H9 (cell line): ENCODE data around the gene AP4B1. TPM values are rescaled to one million over a fixed set of nuclear protein-coding genes. Genes with fewer than 3 reads are reported as not detected.

Source experiments
- DNase-seq: peaks from one replicate; pipeline ENCODE4 v3.0.0-alpha.2; 2017
- H2AFZ ChIP-seq: one replicate; pipeline ENCODE4 v1.6.1; 2013; ENCODE audit warnings: mild to moderate bottlenecking, low read length, control low read depth, moderate library complexity
- H2AK5ac ChIP-seq: 2 replicates; pipeline ENCODE4 v1.6.1; 2013; ENCODE audit warnings: low read length, control low read depth, mixed read lengths; ENCODE audit not compliant: insufficient read length
- H2BK120ac ChIP-seq: one replicate; pipeline ENCODE4 v1.6.1; 2013; ENCODE audit warnings: low read depth, mild to moderate bottlenecking, low read length, control low read depth, inconsistent platforms; ENCODE audit not compliant: poor library complexity, severe bottlenecking
- H2BK12ac ChIP-seq: 2 replicates; pipeline ENCODE4 v1.6.1; 2013; ENCODE audit warnings: low read length, control low read depth, mixed read lengths, low read depth; ENCODE audit not compliant: insufficient read length
- H2BK15ac ChIP-seq: 2 replicates; pipeline ENCODE4 v1.6.1; 2013; ENCODE audit warnings: low read depth, low read length, control low read depth
- H2BK20ac ChIP-seq: one replicate; pipeline ENCODE4 v1.6.1; 2013; ENCODE audit warnings: low read depth, mild to moderate bottlenecking, low read length, control low read depth, inconsistent platforms; ENCODE audit not compliant: poor library complexity, severe bottlenecking
- H2BK5ac ChIP-seq: 2 replicates; pipeline ENCODE4 v1.6.1; 2013; ENCODE audit warnings: low read length, control low read depth, mixed read lengths; ENCODE audit not compliant: insufficient read length
- H3K14ac ChIP-seq: 2 replicates; pipeline ENCODE4 v1.6.1; 2013; ENCODE audit warnings: low read length, control low read depth; ENCODE audit not compliant: insufficient read depth
- H3K18ac ChIP-seq: 2 replicates; pipeline ENCODE4 v1.6.1; 2013; ENCODE audit warnings: low read depth, mild to moderate bottlenecking, mixed read lengths, low read length, control low read depth; ENCODE audit not compliant: insufficient read length
- H3K23ac ChIP-seq: 2 replicates; pipeline ENCODE4 v1.6.1; 2013; ENCODE audit warnings: low read length, control low read depth, mixed read lengths, low read depth; ENCODE audit not compliant: insufficient read length
- H3K23me2 ChIP-seq: 2 replicates; pipeline ENCODE4 v1.6.1; 2013; ENCODE audit warnings: low read depth, mild to moderate bottlenecking, mixed read lengths, low read length, control low read depth; ENCODE audit not compliant: insufficient read length, poor library complexity, severe bottlenecking
- H3K27ac ChIP-seq: 2 replicates; pipeline ENCODE4 v1.5.1; 2013; ENCODE audit warnings: low read length, control low read depth, mixed read lengths, low read depth; ENCODE audit not compliant: insufficient read length
- H3K27me3 ChIP-seq: 2 replicates; pipeline ENCODE4 v1.6.1; 2013; ENCODE audit warnings: low read length, control low read depth, inconsistent platforms; ENCODE audit not compliant: insufficient read depth
- H3K4ac ChIP-seq: 2 replicates; pipeline ENCODE4 v1.6.1; 2013; ENCODE audit warnings: low read depth, mild to moderate bottlenecking, control low read depth, inconsistent platforms, low read length, moderate library complexity
- H3K4me1 ChIP-seq: 2 replicates; pipeline ENCODE4 v1.6.1; 2013; ENCODE audit warnings: low read length, control low read depth, inconsistent platforms; ENCODE audit not compliant: insufficient read depth
- H3K4me2 ChIP-seq: 2 replicates; pipeline ENCODE4 v1.6.1; 2013; ENCODE audit warnings: low read length, control low read depth, mixed read lengths; ENCODE audit not compliant: insufficient read length, insufficient read depth
- H3K56ac ChIP-seq: 2 replicates; pipeline ENCODE4 v1.6.1; 2013; ENCODE audit warnings: low read depth, mild to moderate bottlenecking, mixed read lengths, low read length, control low read depth; ENCODE audit not compliant: insufficient read length
- H3K79me1 ChIP-seq: 2 replicates; pipeline ENCODE4 v1.6.1; 2013; ENCODE audit warnings: low read depth, mild to moderate bottlenecking, moderate library complexity, low read length, control low read depth, inconsistent platforms; ENCODE audit not compliant: insufficient read depth, poor library complexity, severe bottlenecking
- H3K79me2 ChIP-seq: 2 replicates; pipeline ENCODE4 v1.6.1; 2013; ENCODE audit warnings: low read length, control low read depth, inconsistent platforms; ENCODE audit not compliant: insufficient read depth
- H3K9ac ChIP-seq: 2 replicates; pipeline ENCODE4 v1.6.1; 2013; ENCODE audit warnings: low read length, control low read depth, mixed read lengths; ENCODE audit not compliant: insufficient read length; ENCODE audit errors: extremely low read depth
- H3K9me3 ChIP-seq: one replicate; pipeline ENCODE4 v1.6.1; 2013; ENCODE audit warnings: low read depth, low read length, inconsistent platforms; ENCODE audit not compliant: control insufficient read depth
- H3T11ph ChIP-seq: one replicate; pipeline ENCODE4 v1.6.1; 2013; ENCODE audit warnings: mild to moderate bottlenecking, low read length, control low read depth, inconsistent platforms
- H4K20me1 ChIP-seq: one replicate; pipeline ENCODE4 v1.6.1; 2013; ENCODE audit not compliant: control insufficient read depth, insufficient read length, insufficient read depth
- H4K5ac ChIP-seq: 2 replicates; pipeline ENCODE4 v1.6.1; 2013; ENCODE audit warnings: low read depth, mild to moderate bottlenecking, mixed read lengths, low read length, control low read depth; ENCODE audit not compliant: insufficient read length
- H4K8ac ChIP-seq: replicated peaks from 2 replicates; pipeline ENCODE4 v1.6.1; 2013; ENCODE audit warnings: low read length, control low read depth, mixed read lengths, low read depth; ENCODE audit not compliant: insufficient read length
- H4K91ac ChIP-seq: 2 replicates; pipeline ENCODE4 v1.6.1; 2013; ENCODE audit warnings: low read depth, mild to moderate bottlenecking, moderate library complexity, mixed read lengths, low read length, control low read depth; ENCODE audit not compliant: insufficient read length
- H3K27ac Mint-ChIP-seq, 3 experiments: 2 replicates in 2 of 3; 3 replicates in 1 of 3; pipeline ENCODE4 v1.8.0; 2020 to 2021; ENCODE audit warnings: mixed read lengths in 3 of 3, mild to moderate bottlenecking in 1 of 3, moderate library complexity in 1 of 3
- H3K27me3 Mint-ChIP-seq: 2 replicates; pipeline ENCODE4 v1.8.0; 2021; ENCODE audit warnings: low read depth, mild to moderate bottlenecking, moderate library complexity, mixed read lengths
- H3K36me3 Mint-ChIP-seq, 3 experiments: 2 replicates in 2 of 3; 3 replicates in 1 of 3; pipeline ENCODE4 v1.8.0; 2020 to 2021; ENCODE audit warnings: low read depth in 3 of 3, mixed read lengths in 3 of 3; ENCODE audit not compliant: insufficient read depth in 1 of 3
- H3K4me1 Mint-ChIP-seq, 2 experiments: 2 replicates each; pipeline ENCODE4 v1.8.0; 2020; ENCODE audit warnings: mixed read lengths in 2 of 2
- H3K4me3 Mint-ChIP-seq, 2 experiments: 2 replicates in 1 of 2; 3 replicates in 1 of 2; pipeline ENCODE4 v1.8.0; 2020 to 2021; ENCODE audit warnings: mild to moderate bottlenecking in 2 of 2, mixed read lengths in 2 of 2, moderate library complexity in 1 of 2
- H3K9me3 Mint-ChIP-seq, 2 experiments: 2 replicates in 1 of 2; 3 replicates in 1 of 2; pipeline ENCODE4 v1.8.0; 2020; ENCODE audit warnings: mild to moderate bottlenecking in 2 of 2, mixed read lengths in 2 of 2, moderate library complexity in 1 of 2
- WGBS: extraction: QIAGEN DNeasy Blood & Tissue Kit; methylation state at CpG from one replicate; pipeline ENCODE4 v1.1.7; 2013; ENCODE audit warnings: missing lambda C conversion rate, low lambda C conversion rate, mixed read lengths; ENCODE audit not compliant: insufficient read length; ENCODE audit errors: extremely low coverage; 5-methylcytosine and 5-hydroxymethylcytosine counted together
- total RNA-seq: library from RNA; stranded (reverse); gene quantifications from 2 replicates; pipeline ENCODE4 v1.2.1, GENCODE V29; 2021
- TF ChIP-seq, protein P1 (sequence below): fragments of 200-600 bp; sonication (generic); conservative IDR thresholded peaks from 3 replicates; pipeline ENCODE4 v1.8.0; 2021; ENCODE audit warnings: antibody characterized with exemption, mild to moderate bottlenecking

Gene AP4B1
- total RNA-seq, 1 experiment from 2014 or later = 19.3 TPM

DNA sequence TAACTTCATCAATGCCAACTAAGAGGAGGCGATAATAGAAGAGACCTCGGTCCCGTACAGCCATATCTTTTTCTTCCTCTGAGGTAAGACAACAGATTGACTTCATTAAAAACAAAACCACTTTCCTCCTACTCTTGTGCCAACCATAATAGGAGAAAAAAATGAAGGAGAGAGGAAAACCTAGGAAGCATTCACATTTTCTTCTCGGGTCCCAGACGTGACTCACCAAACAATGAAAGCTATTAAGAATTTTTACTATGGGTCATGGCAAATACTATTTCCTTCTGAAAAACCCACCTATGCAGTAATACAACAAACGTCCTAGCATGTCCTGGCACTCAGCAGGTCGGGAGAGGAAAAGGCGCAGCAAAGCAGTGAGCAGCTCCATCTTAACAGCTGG lies 8.6 kb downstream of the AP4B1 start:
- Histone ChIP-seq H2BK5ac (no peak overlapping the region), H3K18ac (no peak overlapping the region), H4K91ac (no peak overlapping the region), H4K8ac (no peak overlapping the region), H3K23me2 (no peaks in the 10 kb centered on the region), H2BK12ac (no peak overlapping the region), H3K9ac (no peak overlapping the region), H3K14ac (no peak overlapping the region), H3K9me3 (no peaks in the 10 kb centered on the region), H3T11ph (no peak overlapping the region), H3K4ac (no peak overlapping the region), H3K4me1 (no peaks in the 10 kb centered on the region), H2AK5ac (no peak overlapping the region), H3K4me2 (no peak overlapping the region), H2BK120ac (no peak overlapping the region), H3K27ac (no peak overlapping the region), H3K27me3 (no peaks in the 10 kb centered on the region), H2BK15ac (no peak overlapping the region), H4K5ac (no peak overlapping the region), H3K56ac (no peak overlapping the region), H3K79me1 (no peaks in the 10 kb centered on the region), H3K23ac (no peak overlapping the region), H4K20me1 (no peaks in the 10 kb centered on the region), H2BK20ac (no peak overlapping the region), H3K79me2 (no peaks in the 10 kb centered on the region), H2AFZ (no peak overlapping the region)
- TF ChIP-seq, protein P1, sequence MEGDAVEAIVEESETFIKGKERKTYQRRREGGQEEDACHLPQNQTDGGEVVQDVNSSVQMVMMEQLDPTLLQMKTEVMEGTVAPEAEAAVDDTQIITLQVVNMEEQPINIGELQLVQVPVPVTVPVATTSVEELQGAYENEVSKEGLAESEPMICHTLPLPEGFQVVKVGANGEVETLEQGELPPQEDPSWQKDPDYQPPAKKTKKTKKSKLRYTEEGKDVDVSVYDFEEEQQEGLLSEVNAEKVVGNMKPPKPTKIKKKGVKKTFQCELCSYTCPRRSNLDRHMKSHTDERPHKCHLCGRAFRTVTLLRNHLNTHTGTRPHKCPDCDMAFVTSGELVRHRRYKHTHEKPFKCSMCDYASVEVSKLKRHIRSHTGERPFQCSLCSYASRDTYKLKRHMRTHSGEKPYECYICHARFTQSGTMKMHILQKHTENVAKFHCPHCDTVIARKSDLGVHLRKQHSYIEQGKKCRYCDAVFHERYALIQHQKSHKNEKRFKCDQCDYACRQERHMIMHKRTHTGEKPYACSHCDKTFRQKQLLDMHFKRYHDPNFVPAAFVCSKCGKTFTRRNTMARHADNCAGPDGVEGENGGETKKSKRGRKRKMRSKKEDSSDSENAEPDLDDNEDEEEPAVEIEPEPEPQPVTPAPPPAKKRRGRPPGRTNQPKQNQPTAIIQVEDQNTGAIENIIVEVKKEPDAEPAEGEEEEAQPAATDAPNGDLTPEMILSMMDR = no peak
- H3K27me3 Mint-ChIP-seq = no peaks in the 10 kb centered on the region
- H3K4me1 Mint-ChIP-seq = no peaks in the 10 kb centered on the region
- H3K27ac Mint-ChIP-seq = no peak overlapping the region
- peaks cover 2 to 31% (median 21%) of the 10 kb centered on the region in 3 experiments; a peak in 4 of 7 replicates for H3K36me3 Mint-ChIP-seq
- DNase-seq = no peak
- H3K4me3 Mint-ChIP-seq = no peak overlapping the region
- WGBS = no CpG with 5 or more reads among the region's 8 CpGs
- no peaks in the 10 kb centered on the region for H3K9me3 Mint-ChIP-seq
